Suprapubic skin (tissue), 3 donors: Measurements from ENCODE around the gene VAT1.
"Not testable (repeated sequence)": the region's sequence is repeated elsewhere in the genome, so short reads cannot be mapped to it uniquely, and the experiment has no call there.

Experiments used
- CTCF ChIP-seq, 2 donors: fragments of 200-600 bp in 1 of 2; fragments of 450-650 bp in 1 of 2; sonication (generic) in 1 of 2; IDR thresholded peaks; one replicate each; pipeline ENCODE4 v1.5.1; 2016 to 2019; ENCODE audit warnings: antibody characterized with exemption in 2 of 2, mild to moderate bottlenecking in 1 of 2, moderate library complexity in 1 of 2
- EP300 ChIP-seq: sonication (generic); formaldehyde crosslinking; IDR thresholded peaks from one replicate; pipeline ENCODE4 v1.6.1; 2017; ENCODE audit warnings: antibody characterized with exemption
- POLR2A ChIP-seq, 2 donors: fragments of 450-650 bp; IDR thresholded peaks; one replicate each; pipeline ENCODE4 v1.6.1; 2017; ENCODE audit warnings: antibody characterized with exemption in 2 of 2, mild to moderate bottlenecking in 2 of 2, moderate library complexity in 2 of 2

GRCh38 chr17:43000894-43001293 lies 21.3 kb downstream of the VAT1 start:
- TF ChIP-seq CTCF (IDR thresholded peaks at IDR 0.05); EP300; POLR2A (IDR thresholded peaks at IDR 0.05): not testable (repeated sequence)
